Neural cell (in vitro differentiated cells): Measurements from ENCODE around the gene ZNF536.

ENCODE experiments used
- CTCF ChIP-seq: fragments of 450-650 bp; IDR thresholded peaks from 2 replicates; pipeline ENCODE4 v1.5.1; 2014; ENCODE audit warnings: antibody characterized with exemption, mild to moderate bottlenecking, moderate library complexity; ENCODE audit not compliant: poor library complexity, severe bottlenecking
- EZH2 ChIP-seq: fragments of 200-600, 300-800 bp; shearing (Covaris generic), sonication (generic); IDR thresholded peaks from 2 replicates; pipeline ENCODE4 v1.6.1; 2014; ENCODE audit warnings: antibody characterized with exemption, low read length, borderline replicate concordance, mild to moderate bottlenecking; ENCODE audit not compliant: insufficient read depth, poor library complexity, severe bottlenecking
- RAD21 ChIP-seq: fragments of 450-650 bp; conservative IDR thresholded peaks from 2 replicates; pipeline ENCODE4 v1.6.1; 2014; ENCODE audit warnings: antibody characterized with exemption, mild to moderate bottlenecking, moderate library complexity
- REST ChIP-seq: IDR thresholded peaks from 2 replicates; pipeline ENCODE4 v1.6.1; 2012; ENCODE audit warnings: borderline replicate concordance
- SMC3 ChIP-seq: fragments of 450-650 bp; conservative IDR thresholded peaks from 2 replicates; pipeline ENCODE4 v1.6.1; 2014; ENCODE audit warnings: antibody characterized with exemption, mild to moderate bottlenecking, moderate library complexity; ENCODE audit not compliant: poor library complexity

GRCh38 chr19:30481823-30482222, 109.6 kb downstream of the ZNF536 start:
- TF ChIP-seq CTCF = no peak
- TF ChIP-seq RAD21 = no peak
- TF ChIP-seq REST = no peak
- no peak for TF ChIP-seq EZH2
- TF ChIP-seq SMC3 = no peak
